Inflammatory macrophage (primary cell): ENCODE results near the gene TNS3.
"Not testable (repeated sequence)": the region's sequence is repeated elsewhere in the genome, so short reads cannot be mapped to it uniquely, and the experiment has no call there.

Experiments
- DNase-seq, 2 donors: peaks; one replicate each; pipeline ENCODE4 v3.0.0-alpha.2; 2020 to 2022

TNS3 gene

GRCh38 chr7:47268851-47269836, 312.8 kb downstream of the TNS3 start:
- DNase-seq: no peak

- DNase-seq: no peak
Measured at GRCh38 chr7:47267346-47267745, 314.6 kb downstream of the TNS3 start.

GRCh38 chr7:47266799-47267198, 315.1 kb downstream of the TNS3 start:
- no peak for DNase-seq

- DNase-seq: peak; percentile 68 to 69
Measured at GRCh38 chr7:47266131-47266706, 315.7 kb downstream of the TNS3 start.

GRCh38 chr7:47265621-47266020, 316.3 kb downstream of the TNS3 start:
- no peak for DNase-seq

GRCh38 chr7:47264021-47264651, 317.8 kb downstream of the TNS3 start:
- DNase-seq: no peak

GRCh38 chr7:47262881-47263280, 319.0 kb downstream of the TNS3 start:
- DNase-seq: no peak

GRCh38 chr7:47262160-47262559, 319.8 kb downstream of the TNS3 start:
- DNase-seq: not testable (repeated sequence)

GRCh38 chr7:47260270-47260669, 321.6 kb downstream of the TNS3 start:
- DNase-seq: no peak

GRCh38 chr7:47259682-47260081, 322.2 kb downstream of the TNS3 start:
- no peak for DNase-seq

- no peak for DNase-seq
Measured at GRCh38 chr7:47258798-47259197, 323.1 kb downstream of the TNS3 start.

- no peak for DNase-seq
Measured at GRCh38 chr7:47256016-47256415, 325.9 kb downstream of the TNS3 start.

GRCh38 chr7:47255441-47255840, 326.5 kb downstream of the TNS3 start:
- DNase-seq: no peak

- DNase-seq: no peak
Measured at GRCh38 chr7:47255007-47255406, 326.9 kb downstream of the TNS3 start.

GRCh38 chr7:47254081-47254977, 327.6 kb downstream of the TNS3 start:
- peak; percentile 53 to 68 for DNase-seq

- peak; percentile 17 to 43 for DNase-seq
Measured at GRCh38 chr7:47253650-47254080, 328.2 kb downstream of the TNS3 start.

- no peak for DNase-seq
Measured at GRCh38 chr7:47252675-47253074, 329.2 kb downstream of the TNS3 start.

- DNase-seq: no peak
Measured at GRCh38 chr7:47249361-47249760, 332.6 kb downstream of the TNS3 start.

GRCh38 chr7:47248797-47249196, 333.1 kb downstream of the TNS3 start:
- DNase-seq: no peak

- DNase-seq: no peak
Measured at GRCh38 chr7:47247132-47247531, 334.8 kb downstream of the TNS3 start.

- DNase-seq: no peak
Measured at GRCh38 chr7:47244692-47245091, 337.2 kb downstream of the TNS3 start.
